ENCODE measurements around the gene RARG.

- TF ChIP-seq CTCF (conservative IDR thresholded peaks at IDR 0.05; ENCODE audit: low read length) (no peak), EZH2phosphoT487 (IDR thresholded peaks at IDR 0.05; ENCODE audit: borderline replicate concordance) (no peak)
Measured at GRCh38 chr12:53199700-53200099, 32.3 kb downstream of the RARG start.

All from Loucy (cell line).